K562 (cell line): ENCODE measurements around the gene OAT. TPM values are rescaled to one million over a fixed set of nuclear protein-coding genes. Genes with fewer than 3 reads are reported as not detected.

Source experiments
- ATAC-seq: fragments of 200-7000 bp; cut with Tn5 transposase; 3 replicates; pipeline ENCODE4 v1.9.1; 2020; ENCODE audit warnings: moderate library complexity
- BruUV-seq: library from RNA; stranded (reverse); fragments of 400-500 nt; replicated peaks from 2 replicates; lab custom pipeline; 2021; lab: Mats Ljungman, UMichigan
- CTCF ChIA-PET: fragments of 300-600 bp; formaldehyde crosslinking; extraction: SDS; loops from one replicate; lab custom pipeline; 2021; ENCODE audit warnings: low intra/inter-chr PET ratio; lab: Yijun Ruan, JAX
- POLR2A ChIA-PET: fragments of 300-600, 350-650 bp; sonication (Branson Sonifier 250); formaldehyde crosslinking; extraction: SDS; loops from one replicate; lab custom pipeline; 2021; ENCODE audit warnings: antibody characterized with exemption, inconsistent platforms; lab: Yijun Ruan, JAX
- DNase-seq, 4 experiments: peaks; one replicate each; pipeline versions ENCODE4 v3.0.0 to v3.0.0-alpha.2; 2011 to 2018; ENCODE audit warnings: low spot score in 3 of 4, mixed read lengths in 3 of 4; ENCODE audit errors: extremely low read depth in 1 of 4
- FAIRE-seq: peaks from 2 replicates; lab custom pipeline; 2011; peaks lifted over from hg19 to GRCh38; lab: Jason Lieb, UNC
- H2AFZ ChIP-seq: 2 replicates; pipeline ENCODE4 v1.6.0; 2011; ENCODE audit warnings: low read depth, low read length, control low read depth, inconsistent platforms
- H3K27ac ChIP-seq: fragments of 200-600 bp; 3 replicates; pipeline ENCODE4 v1.8.0; 2011; ENCODE audit warnings: low read depth, mild to moderate bottlenecking, control low read depth, inconsistent platforms, low read length, moderate library complexity, mixed read lengths; ENCODE audit errors: extremely low read depth
- H3K27me3 ChIP-seq, 2 experiments: fragments of 300-600 bp in 1 of 2; 2 replicates in 1 of 2; 3 replicates in 1 of 2; pipeline versions ENCODE4 v1.6.0 to v1.8.0; 2011; ENCODE audit warnings: inconsistent platforms in 2 of 2, low read length in 2 of 2, mild to moderate bottlenecking in 1 of 2, mixed read lengths in 1 of 2, moderate library complexity in 1 of 2; ENCODE audit not compliant: control insufficient read depth in 2 of 2, insufficient read depth in 2 of 2
- H3K36me3 ChIP-seq: fragments of 300-600 bp; 3 replicates; pipeline ENCODE4 v1.8.0; 2011; ENCODE audit warnings: mild to moderate bottlenecking, low read length, inconsistent platforms; ENCODE audit not compliant: control insufficient read depth, insufficient read depth
- H3K4me1 ChIP-seq, 2 experiments: fragments of 200-600 bp in 1 of 2; replicated peaks in 1 of 2; 2 replicates in 1 of 2; 3 replicates in 1 of 2; pipeline versions ENCODE4 v1.5.1 to v1.8.0; 2011; ENCODE audit warnings: inconsistent platforms in 2 of 2, low read length in 2 of 2, mild to moderate bottlenecking in 1 of 2, mixed read lengths in 1 of 2, moderate library complexity in 1 of 2; ENCODE audit not compliant: control insufficient read depth in 2 of 2, insufficient read depth in 2 of 2
- H3K4me2 ChIP-seq: 2 replicates; pipeline ENCODE4 v1.6.1; 2011; ENCODE audit warnings: low read length, control low read depth, inconsistent platforms, mixed read lengths; ENCODE audit not compliant: insufficient read depth
- H3K4me3 ChIP-seq: fragments of 200-600 bp; sonication (generic), shearing (Covaris generic); 2 replicates; pipeline ENCODE4 v1.5.1; 2016; ENCODE audit warnings: control low read depth, inconsistent platforms
- H3K79me2 ChIP-seq: fragments of 200-600 bp; 3 replicates; pipeline ENCODE4 v1.8.0; 2011; ENCODE audit warnings: low read length, inconsistent platforms; ENCODE audit not compliant: control insufficient read depth, insufficient read depth
- H3K9ac ChIP-seq, 2 experiments: 2 replicates each; pipeline versions ENCODE4 v1.6.0 to v1.6.1; 2011; ENCODE audit warnings: low read depth in 2 of 2, low read length in 2 of 2, control low read depth in 1 of 2, inconsistent platforms in 1 of 2, mild to moderate bottlenecking in 1 of 2, mixed read lengths in 1 of 2; ENCODE audit not compliant: insufficient read depth in 1 of 2
- H3K9me1 ChIP-seq: one replicate; pipeline ENCODE4 v1.6.0; 2011; ENCODE audit warnings: inconsistent platforms, mild to moderate bottlenecking, low read length, moderate library complexity; ENCODE audit not compliant: control insufficient read depth, insufficient read depth
- H3K9me3 ChIP-seq: replicated peaks from 2 replicates; pipeline ENCODE4 v1.5.1; 2011; ENCODE audit warnings: low read depth, low read length, inconsistent platforms; ENCODE audit not compliant: control insufficient read depth, insufficient read depth
- H4K20me1 ChIP-seq: replicated peaks from 2 replicates; pipeline ENCODE4 v1.6.1; 2011; ENCODE audit warnings: low read length, inconsistent platforms, mixed read lengths; ENCODE audit not compliant: control insufficient read depth, insufficient read depth
- CCAR2 ChIP-seq: fragments of 200-400 bp; formaldehyde crosslinking; IDR thresholded peaks from 2 replicates; pipeline ENCODE4 v1.6.1; 2017; ENCODE audit warnings: mild to moderate bottlenecking, low read depth, low read length
- MTA3 ChIP-seq: fragments of 450-650 bp; formaldehyde crosslinking; IDR thresholded peaks from 2 replicates; pipeline ENCODE4 v1.6.1; 2017; ENCODE audit warnings: mild to moderate bottlenecking, borderline replicate concordance
- NR3C1 ChIP-seq: sonication (generic); formaldehyde crosslinking; IDR thresholded peaks from 2 replicates; pipeline ENCODE4 v1.8.1; 2022; ENCODE audit warnings: missing genetic modification reagents
- SIN3A ChIP-seq, 2 experiments: fragments of 150-350 bp in 1 of 2; IDR thresholded peaks; 2 replicates each; pipeline ENCODE4 v1.6.1; 2011 to 2016; ENCODE audit warnings: borderline replicate concordance in 2 of 2, low read depth in 2 of 2, low read length in 2 of 2, mild to moderate bottlenecking in 2 of 2, moderate library complexity in 2 of 2; ENCODE audit not compliant: control insufficient read depth in 1 of 2
- SP2 ChIP-seq: IDR thresholded peaks from 2 replicates; pipeline ENCODE4 v1.6.1; 2011; ENCODE audit warnings: mild to moderate bottlenecking, low read depth, low read length, moderate library complexity; ENCODE audit not compliant: poor library complexity, severe bottlenecking; ENCODE audit errors: extremely low read depth
- TEAD1 ChIP-seq, 2 experiments: fragments of 450-650 bp in 1 of 2; sonication (generic) in 1 of 2; formaldehyde crosslinking; IDR thresholded peaks; 2 replicates each; pipeline versions ENCODE4 v1.4.0 to v1.8.0; 2020 to 2022; ENCODE audit warnings: mild to moderate bottlenecking in 2 of 2, missing genetic modification reagents in 1 of 2
- ZBTB1 ChIP-seq: sonication (generic); formaldehyde crosslinking; IDR thresholded peaks from 2 replicates; pipeline ENCODE4 v1.8.1; 2023; ENCODE audit warnings: missing genetic modification reagents, low read depth, mild to moderate bottlenecking, borderline replicate concordance
- ZNF143 ChIP-seq: sonication (generic); formaldehyde crosslinking; IDR thresholded peaks from 2 replicates; pipeline ENCODE4 v1.9.0; 2022; ENCODE audit warnings: mild to moderate bottlenecking, missing genetic modification reagents
- ZNF583 ChIP-seq: fragments of 250-450 bp; sonication (Bioruptor Pico); IDR thresholded peaks from 2 replicates; pipeline ENCODE4 v1.4.0; 2020
- WGBS: fragments of 100-300 bp; shearing (Covaris generic); methylation state at CpG from one replicate; pipeline ENCODE4 v1.1.6; 2016; ENCODE audit warnings: low coverage, mixed read lengths; ENCODE audit not compliant: insufficient coverage; ENCODE audit errors: missing lambda C conversion rate; 5-methylcytosine and 5-hydroxymethylcytosine counted together
- in situ Hi-C: fragments of 300-500 bp; cut with MboI; formaldehyde crosslinking; loops from 4 replicates; pipeline ENCODE4 v1.15.0; 2018; ENCODE audit warnings: inconsistent platforms, mixed read lengths
- intact Hi-C: fragments of 100-400 bp; cut with micrococcal nuclease; formaldehyde crosslinking; loops from 2 replicates; pipeline ENCODE4 v1.14.2; 2022
- polyA plus RNA-seq, 8 experiments: library from polyadenylated mRNA; depleted of rRNA in 4 of 8; stranded (reverse) in 5 of 8; unstranded in 3 of 8; fragments of >200 nt; fragmentation: Nextera tagmentation in 2 of 8; fragmentation: Illumina TruSeq in 1 of 8; extraction: Ambion mirVana in 2 of 8; extraction: Trizol in 1 of 8; gene quantifications; 2 replicates each; pipeline versions ENCODE4 v1.2.1 to v1.2.3, GENCODE V29; 2011 to 2014; ENCODE audit warnings: inconsistent platforms in 1 of 8, missing spikeins in 1 of 8
- total RNA-seq, 7 experiments: library from RNA; depleted of rRNA in 6 of 7; stranded (reverse); fragments of >200 nt in 6 of 7; fragmentation: Illumina TruSeq in 2 of 7; extraction: Trizol in 2 of 7; gene quantifications; 2 replicates each; pipeline versions ENCODE4 v1.2.1 to v1.2.3, GENCODE V29; 2011 to 2021; ENCODE audit warnings: low replicate concordance in 1 of 7
- TF ChIP-seq, protein P1 (sequence below): IDR thresholded peaks from 3 replicates; pipeline ENCODE4 v1.6.1; 2011; ENCODE audit warnings: borderline replicate concordance, mild to moderate bottlenecking; ENCODE audit not compliant: insufficient read length, insufficient read depth
- TF ChIP-seq, protein P2 (sequence below): fragments of 250-450 bp; sonication (Bioruptor Pico); IDR thresholded peaks from 2 replicates; pipeline ENCODE4 v1.5.0; 2021; ENCODE audit warnings: mild to moderate bottlenecking, moderate library complexity
- TF ChIP-seq, protein P3 (sequence below): fragments of 450-650 bp; formaldehyde crosslinking; IDR thresholded peaks from 2 replicates; pipeline ENCODE4 v1.4.0; 2020; ENCODE audit warnings: mild to moderate bottlenecking, moderate library complexity

OAT gene
- total and polyA plus RNA-seq, 9 of the 15 experiments (the other 6 are each of a cell fraction or from before 2014, with no cell fraction given) = 100 to 312 (median 163) TPM

DNA sequence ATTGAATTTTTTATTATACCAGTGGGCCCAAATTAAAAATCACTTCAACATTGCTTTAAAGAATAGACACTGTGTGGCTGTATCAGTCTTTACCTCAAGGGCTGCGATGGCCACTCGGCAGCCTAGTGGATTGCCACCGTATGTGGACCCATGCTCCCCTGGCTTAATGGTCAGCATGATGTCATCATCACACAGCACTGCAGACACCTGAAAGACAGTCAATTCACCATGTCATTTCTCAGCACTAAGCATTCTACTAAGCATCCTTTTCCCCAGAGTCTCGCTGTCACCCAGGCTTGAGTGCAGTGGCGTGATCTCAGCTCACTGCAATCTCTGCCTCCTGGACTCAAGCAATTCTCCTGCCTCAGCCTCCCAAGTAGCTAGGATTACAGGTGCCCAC is 17.1 kb downstream of the OAT start:
- FAIRE-seq = no peak
- in situ Hi-C loops = no loop called here
- POLR2A ChIA-PET = no interaction called here
- no peak for TF ChIP-seq ZBTB1 (CRISPR knock-in tag)
- TF ChIP-seq, protein P1, sequence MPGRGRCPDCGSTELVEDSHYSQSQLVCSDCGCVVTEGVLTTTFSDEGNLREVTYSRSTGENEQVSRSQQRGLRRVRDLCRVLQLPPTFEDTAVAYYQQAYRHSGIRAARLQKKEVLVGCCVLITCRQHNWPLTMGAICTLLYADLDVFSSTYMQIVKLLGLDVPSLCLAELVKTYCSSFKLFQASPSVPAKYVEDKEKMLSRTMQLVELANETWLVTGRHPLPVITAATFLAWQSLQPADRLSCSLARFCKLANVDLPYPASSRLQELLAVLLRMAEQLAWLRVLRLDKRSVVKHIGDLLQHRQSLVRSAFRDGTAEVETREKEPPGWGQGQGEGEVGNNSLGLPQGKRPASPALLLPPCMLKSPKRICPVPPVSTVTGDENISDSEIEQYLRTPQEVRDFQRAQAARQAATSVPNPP = no peak
- TF ChIP-seq ZNF583 (CRISPR knock-in tag) = no peak
- no peak for TF ChIP-seq SIN3A (IDR thresholded peaks at IDR 0.05; ENCODE audit: borderline replicate concordance in 2 of 2, control insufficient read depth in 1 of 2, low read depth in 2 of 2, low read length in 2 of 2)
- no peak for TF ChIP-seq CCAR2
- TF ChIP-seq, protein P2, sequence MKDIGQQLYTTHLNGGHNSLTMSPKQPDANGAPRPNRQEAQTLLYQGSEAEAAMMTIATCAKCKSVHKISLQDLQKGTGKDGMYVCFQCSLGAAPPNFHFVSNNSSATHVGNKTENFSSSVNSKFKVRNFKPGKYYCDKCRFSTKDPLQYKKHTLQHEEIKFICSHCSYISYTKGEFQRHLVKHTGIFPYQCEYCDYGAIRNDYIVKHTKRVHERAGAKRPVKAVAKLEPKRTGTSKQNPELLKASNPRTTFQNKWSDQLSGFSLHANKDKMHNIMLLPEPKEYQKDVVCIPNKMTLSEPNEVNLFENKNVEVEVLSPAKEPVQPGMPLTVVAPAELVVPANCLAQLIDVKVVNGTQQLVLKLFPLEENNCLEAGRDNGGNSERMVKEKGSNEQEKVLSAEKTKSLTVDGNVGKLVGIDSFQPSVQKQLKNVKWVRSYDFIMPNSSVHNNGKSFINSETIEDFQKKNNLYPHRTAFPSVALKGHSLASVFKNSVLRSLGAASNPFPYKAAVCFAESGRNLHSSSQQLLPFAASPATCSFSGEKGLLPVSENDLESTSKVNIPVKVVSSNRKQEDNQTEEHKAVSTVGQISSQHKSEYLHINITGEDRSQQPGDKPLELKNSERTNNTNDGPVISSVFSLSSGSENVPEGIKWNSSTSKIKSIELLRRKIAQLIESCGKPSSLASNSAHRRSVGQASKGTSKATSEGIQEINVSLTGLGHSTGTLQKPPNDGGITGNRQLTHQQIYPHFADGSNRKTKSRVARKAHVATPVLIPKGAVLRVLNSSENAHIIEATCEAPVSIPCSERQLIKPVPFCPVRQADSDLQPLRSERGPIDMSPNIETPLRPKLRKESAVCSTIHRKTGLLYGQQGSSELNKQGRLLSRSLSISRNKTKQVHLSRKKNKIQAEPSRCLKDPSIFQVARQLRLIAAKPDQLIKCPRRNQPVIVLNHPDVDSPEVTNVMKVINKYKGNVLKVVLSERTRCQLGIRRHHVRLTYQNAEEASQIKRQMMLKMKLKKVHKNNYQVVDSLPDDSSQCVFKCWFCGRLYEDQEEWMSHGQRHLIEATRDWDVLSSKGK (CRISPR knock-in tag) = no peak
- TF ChIP-seq NR3C1 (CRISPR knock-in tag) = no peak
- TF ChIP-seq MTA3 = no peak
- TF ChIP-seq, protein P3, sequence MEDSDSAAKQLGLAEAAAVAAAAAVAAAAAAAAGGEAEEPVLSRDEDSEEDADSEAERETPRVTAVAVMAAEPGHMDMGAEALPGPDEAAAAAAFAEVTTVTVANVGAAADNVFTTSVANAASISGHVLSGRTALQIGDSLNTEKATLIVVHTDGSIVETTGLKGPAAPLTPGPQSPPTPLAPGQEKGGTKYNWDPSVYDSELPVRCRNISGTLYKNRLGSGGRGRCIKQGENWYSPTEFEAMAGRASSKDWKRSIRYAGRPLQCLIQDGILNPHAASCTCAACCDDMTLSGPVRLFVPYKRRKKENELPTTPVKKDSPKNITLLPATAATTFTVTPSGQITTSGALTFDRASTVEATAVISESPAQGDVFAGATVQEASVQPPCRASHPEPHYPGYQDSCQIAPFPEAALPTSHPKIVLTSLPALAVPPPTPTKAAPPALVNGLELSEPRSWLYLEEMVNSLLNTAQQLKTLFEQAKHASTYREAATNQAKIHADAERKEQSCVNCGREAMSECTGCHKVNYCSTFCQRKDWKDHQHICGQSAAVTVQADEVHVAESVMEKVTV (CRISPR knock-in tag) = no peak
- TF ChIP-seq SP2 = no peak
- no peak for TF ChIP-seq TEAD1 (CRISPR knock-in tag; IDR thresholded peaks at IDR 0.05)
- no peak for TF ChIP-seq ZNF143 (CRISPR knock-in tag)

More for the DNA sequence above, 17.1 kb downstream of the OAT start:
- WGBS = 100% methylated on average over 5 of the region's 5 CpGs
- Histone ChIP-seq H4K20me1 (no peaks in the 10 kb centered on the region), H3K4me1 (no peaks in the 10 kb centered on the region; a peak in 2 of 5 replicates), H3K36me3 (peaks cover 75% of the 10 kb centered on the region), H3K9ac (no peak overlapping the region), H3K4me2 (no peak overlapping the region), H3K9me3 (no peaks in the 10 kb centered on the region), H3K4me3 (no peak overlapping the region), H2AFZ (no peak overlapping the region), H3K9me1 (no peaks in the 10 kb centered on the region), H3K79me2 (no peaks in the 10 kb centered on the region), H3K27me3 (no peaks in the 10 kb centered on the region), H3K27ac (no peak overlapping the region)
- ATAC-seq (no peak), DNase-seq (no peak)
- BruUV-seq = no TSS peak
- CTCF ChIA-PET = no interaction called here
- intact Hi-C loops = no loop called here
